Astrocyte of the hippocampus (primary cell): ENCODE measurements around the gene FAM83E.
"Not testable (repeated sequence)": the region's sequence is repeated elsewhere in the genome, so short reads cannot be mapped to it uniquely, and the experiment has no call there.

ENCODE experiments used
- DNase-seq: peaks from one replicate; pipeline ENCODE4 v3.0.0; 2011; ENCODE audit warnings: low read depth, low spot score

FAM83E gene

DNA sequence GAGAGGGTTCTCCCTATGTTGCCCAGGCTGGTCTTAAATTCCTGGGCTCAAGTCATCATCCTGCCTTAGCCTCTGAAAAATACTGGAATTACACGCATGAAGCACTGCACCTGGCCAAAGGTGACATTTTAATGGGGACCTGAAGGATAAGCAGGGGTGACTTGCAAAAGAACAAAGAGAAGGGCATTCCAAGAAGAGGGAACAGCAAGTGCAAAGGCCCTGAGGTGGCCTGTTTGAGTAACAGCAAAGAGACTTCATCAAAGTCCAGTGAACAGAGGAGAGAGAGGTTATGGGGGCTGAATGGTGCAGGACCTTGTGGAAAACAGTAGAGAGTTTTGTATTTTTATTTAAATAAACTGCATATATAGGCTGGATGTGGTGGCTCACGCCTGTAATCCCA lies 27.0 kb upstream of the FAM83E start:
- DNase-seq: no peak

DNA sequence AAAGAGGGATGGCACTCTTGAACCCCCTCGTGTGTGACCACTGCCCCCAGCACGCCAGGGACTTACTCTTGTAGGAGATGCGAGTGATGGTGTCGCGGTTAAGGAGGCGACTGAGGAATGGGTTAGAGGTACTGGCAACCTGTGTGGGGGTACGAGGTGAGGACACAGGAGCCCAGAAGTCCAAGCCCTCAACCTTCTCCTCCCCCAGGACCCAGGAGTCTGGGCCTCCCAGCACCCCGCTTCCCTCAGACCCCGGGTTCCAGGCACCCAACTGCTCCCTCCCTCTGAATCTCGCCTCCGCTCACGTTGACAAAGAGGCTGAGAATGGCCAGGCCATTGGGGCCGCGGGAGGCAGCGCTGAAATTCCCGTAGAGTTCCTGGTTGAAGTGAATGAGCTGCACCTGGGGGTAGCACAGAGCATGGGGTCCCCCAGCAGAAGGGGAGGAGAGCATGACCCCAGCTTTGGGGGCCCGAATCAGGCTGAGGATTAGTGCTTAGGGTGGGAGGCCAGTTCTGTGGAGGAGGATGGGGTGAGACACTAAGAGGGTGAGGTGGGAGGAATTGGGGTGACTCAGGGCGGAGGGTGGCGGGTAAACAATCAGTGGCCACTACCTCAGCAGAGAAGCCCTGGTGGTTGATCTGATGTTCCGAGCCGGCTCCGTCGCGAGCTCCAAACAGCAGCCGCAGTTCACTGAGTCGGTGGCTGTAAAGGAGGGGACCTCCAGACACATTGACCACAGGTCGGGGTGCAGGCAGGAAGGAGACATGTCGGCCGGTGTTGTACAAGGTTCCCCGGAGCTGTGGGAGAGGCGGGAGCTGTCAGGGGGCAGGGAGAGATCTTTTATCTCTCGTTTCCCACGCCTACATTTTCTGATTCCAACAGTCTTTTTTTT lies 24.9 kb upstream of the FAM83E start:
- DNase-seq: no peak

DNA sequence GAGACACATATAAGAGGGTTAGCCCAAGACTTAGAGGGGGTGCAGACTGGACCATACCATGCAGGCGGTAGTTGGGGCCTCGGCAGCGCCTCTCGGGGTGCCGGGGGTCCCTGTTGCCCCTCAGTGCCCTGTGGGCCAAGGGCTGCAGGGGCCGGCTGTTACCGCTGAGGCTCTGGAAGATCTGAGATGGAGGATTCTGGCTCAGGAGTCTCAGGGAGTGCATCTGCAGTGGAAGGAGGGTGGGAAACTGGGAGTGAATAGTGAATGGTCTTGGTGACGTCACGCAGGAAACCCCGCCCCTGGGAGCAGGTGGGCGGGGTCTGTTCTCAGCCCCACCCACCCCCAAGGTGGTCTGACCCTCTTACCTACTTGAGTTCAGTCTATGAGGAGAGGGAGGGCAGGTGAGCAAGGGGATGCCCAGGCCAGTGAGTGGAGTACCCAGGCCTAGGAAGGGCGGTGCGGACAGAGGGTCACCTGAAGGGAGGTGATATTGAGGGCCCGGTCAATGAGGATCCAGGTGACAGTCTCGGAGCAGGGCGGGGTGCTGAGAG lies 24.0 kb upstream of the FAM83E start:
- no peak for DNase-seq

DNA sequence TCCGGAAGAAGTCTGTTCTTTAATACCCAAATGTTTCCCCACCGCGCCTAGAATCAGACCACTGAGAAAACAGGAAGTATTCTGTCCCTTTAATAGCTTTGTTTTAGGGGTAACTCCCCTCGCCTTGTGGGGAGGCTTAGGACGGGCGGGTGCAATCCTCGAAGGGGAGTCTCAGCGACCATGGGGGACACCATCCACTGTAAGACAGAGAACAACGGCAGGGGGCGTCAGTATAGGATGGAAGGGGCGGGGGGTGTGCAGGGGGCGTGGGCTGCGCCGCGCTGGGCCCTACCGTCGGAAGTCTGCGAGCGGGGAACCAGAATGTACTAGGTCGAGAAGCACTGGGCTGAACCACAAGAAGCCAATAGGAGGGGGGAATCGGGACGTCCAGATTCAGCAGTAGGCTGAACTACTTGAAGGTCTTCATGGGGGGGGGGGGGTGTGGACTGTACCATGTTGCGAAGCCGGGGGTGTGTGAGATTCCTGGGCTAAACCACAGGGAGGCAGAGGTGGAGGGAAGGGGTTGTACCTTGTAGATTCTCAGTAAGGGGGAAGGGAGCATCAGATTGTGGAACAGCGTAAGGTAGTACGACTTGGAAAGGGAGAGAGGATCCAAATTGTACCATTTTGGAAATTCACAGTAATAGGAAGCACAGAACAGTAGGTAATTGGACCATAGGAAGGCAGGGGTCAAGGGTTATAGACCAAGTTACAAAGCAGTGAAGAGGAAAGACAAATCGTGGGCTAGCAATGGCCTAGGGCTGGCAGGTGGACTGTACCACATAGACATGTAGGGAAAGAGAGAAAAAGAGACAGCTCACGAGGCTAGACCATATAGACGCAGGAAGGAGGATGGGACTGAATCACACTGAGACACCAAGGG lies 23.3 kb upstream of the FAM83E start:
- DNase-seq: peak; percentile 95

DNA sequence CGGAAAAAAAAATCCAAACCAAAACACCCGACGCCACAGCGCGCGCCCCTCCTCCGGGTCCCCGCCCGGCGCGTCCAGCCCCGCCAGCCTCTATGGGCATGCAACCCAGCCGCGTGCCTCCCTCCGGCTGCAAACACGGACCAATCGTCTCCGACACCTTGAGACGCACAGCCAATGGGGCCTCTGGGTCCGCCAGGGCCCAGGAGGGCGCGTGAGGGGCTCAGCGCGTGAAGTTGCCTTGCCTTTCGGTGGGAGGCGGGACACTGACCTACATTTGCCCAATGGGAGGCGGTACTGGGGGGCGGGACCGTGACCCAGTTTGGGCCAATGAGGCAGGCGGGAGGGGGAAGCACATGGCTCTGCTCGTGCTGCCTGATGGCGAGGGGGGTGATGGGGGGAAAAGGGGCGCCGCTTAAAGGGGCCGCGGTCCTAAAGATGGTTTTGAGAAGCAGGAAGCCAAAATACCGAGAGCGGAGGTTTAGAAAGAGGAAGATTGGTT lies 22.6 kb upstream of the FAM83E start:
- peak; percentile 99 for DNase-seq

DNA sequence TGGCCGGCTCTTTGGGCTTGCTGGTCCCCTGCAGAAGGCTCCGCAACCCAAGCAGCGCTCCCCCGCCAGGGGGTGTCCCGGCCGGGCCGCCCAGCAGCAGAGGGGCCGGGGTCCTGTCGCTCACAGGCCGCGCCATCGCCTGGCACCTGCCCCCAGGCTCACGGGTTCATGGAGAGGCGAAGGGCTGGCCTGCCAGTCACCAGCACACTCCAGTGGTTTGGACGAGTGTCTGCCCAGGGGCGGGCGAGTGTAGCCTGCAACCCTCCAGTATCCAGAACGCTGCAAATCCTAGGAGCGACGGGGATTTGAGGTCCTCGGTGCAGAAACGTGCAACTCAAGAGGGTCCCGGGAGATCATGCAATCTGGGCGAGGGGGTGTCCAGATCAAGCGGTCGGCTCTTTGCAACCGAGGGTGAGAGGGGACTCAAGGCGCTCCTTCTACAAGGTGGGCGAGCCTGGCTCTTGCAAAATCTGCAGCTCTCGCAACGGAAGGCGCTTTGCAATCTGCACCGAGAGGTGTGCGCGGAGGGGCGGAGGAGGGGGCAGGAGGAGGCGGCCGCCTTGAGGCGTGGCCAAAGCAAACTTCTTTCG lies 22.1 kb upstream of the FAM83E start, which contains the start of gene DBP:
Gene DBP (minus strand): TSS at position 521 of the 590 bp plus-strand sequence. CDS start 385 bp downstream, at position 136.
- no peak for DNase-seq

DNA sequence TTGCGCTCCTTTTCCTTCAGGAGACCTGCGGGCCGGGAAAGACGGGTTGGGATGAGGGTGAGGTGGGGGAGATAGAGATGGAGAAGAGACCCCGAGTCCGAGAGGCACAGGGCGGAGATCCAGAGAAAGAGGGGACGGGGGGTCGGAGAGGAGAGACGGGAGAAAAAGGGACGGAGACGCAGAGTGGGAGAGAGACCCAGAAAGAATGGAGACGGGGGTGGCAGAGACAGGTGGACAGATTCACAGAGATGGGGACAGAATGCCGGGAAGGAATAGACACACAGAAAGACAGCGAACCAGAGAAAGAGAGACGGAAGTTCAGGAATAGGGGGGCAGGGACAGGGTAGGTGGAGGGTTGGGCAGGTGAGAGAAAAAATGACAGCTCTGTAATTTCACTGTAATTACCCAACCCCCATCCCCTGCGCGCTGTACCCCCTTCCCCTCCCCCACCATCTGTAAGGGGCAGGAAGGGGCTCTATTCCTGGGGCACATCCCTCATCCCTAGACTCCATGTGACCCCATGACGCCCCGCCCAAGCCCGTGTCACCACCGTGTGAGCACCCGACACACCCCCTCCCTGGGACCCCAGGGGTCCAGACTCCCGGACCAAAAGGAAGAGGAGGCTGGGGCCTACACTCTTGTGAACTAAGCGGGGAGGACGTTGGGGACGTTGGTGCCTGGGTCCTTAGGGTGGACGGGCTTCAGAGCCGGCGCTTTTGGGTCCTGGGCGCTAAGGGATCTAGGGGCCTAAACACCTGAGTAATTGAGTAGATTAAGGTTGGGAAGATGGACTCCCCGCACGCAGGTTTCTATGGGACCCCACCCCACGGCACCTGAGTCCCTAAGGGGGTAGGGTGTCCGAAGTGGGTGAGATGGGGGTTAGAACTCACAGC lies 21.3 kb upstream of the FAM83E start:
- no peak for DNase-seq

DNA sequence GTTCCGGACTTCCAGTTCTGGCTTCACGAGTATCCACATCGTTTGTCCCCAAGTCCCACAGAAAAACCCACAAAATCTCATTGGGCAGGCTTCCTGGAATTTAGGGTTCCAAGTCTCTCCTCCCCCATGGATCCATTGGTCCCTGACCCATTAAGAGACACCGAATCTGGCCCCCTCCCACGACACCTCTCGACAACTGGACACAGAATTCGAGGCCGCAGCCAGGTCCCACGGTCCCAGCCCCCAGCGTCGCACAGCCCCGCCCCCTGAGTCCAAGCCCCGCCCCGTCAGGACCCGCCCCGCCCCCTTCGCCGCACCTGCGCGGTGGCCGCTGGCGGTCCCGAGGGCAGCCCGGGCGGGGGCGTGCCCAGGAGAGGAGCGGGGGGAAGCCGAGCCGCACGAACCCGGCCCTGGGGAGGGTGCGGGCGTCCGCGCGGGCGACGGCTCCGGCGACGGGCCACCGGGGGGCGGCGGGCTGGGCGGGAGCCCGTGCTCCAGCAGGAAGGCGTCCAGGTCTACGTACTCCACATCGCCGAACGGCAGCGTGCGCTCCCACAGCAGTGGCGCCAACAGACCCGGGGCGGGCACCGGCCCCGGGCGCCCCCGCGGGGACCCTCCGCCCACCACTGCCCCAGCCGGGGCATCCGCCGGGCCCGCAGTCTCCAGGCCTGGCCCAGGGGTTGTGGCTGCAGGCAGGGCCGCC lies 20.5 kb upstream of the FAM83E start:
- DNase-seq: peak; percentile 71

DNA sequence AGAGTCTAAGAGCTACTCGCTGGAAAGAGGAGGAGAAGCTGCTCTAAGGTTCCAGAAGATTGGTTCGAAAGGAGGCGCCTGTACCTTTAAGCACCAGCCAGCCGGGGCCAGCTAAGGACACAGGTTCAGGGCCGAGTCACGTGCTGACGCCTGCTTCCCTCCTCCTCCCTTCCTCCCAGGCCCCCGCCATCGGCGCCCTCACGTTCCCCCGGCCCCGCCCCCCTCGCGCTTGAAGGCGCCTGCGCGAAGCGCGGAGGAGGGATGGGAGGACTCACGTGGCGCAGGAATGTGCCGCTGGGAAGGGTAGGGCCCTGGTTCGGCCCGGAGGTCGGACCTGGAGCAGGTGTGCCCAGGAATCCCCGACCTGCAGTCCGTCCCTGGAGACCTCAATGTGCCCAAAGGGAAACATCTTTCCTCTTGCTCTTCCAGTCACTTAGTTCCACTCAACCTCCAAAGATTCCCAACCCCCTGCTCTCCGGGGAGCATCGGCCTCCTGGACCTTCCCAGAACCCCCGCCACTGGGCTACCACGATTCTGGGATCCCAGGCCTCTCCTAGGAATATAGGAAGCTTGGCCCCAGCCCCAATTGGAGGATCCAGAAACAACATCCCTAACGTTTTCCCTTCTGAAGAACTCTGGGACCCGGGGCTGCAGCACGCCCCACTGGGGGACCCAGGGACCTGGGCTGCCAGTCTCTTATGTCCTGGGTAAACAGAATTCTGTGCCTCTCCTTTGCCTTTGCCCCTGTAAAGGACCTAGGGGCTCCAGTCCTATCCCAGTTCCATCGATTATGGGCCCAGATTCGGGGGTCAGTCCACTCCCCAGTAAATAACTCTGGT lies 19.8 kb upstream of the FAM83E start:
- peak; percentile 96 for DNase-seq

DNA sequence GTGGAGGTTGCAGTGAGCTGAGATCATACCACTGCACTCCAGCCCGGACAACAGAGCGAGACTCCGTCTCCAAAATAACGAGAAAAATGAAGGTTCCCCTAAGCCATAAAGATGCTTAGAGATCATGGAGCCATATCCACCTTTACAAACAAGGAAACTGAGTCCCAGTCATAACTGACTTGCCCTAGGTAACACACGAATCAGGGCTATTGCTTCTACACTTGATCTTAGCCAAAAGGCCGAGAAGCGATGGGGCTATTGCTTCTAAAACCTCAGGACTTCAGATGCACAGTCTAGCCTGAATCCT lies 19.1 kb upstream of the FAM83E start:
- DNase-seq: no peak

DNA sequence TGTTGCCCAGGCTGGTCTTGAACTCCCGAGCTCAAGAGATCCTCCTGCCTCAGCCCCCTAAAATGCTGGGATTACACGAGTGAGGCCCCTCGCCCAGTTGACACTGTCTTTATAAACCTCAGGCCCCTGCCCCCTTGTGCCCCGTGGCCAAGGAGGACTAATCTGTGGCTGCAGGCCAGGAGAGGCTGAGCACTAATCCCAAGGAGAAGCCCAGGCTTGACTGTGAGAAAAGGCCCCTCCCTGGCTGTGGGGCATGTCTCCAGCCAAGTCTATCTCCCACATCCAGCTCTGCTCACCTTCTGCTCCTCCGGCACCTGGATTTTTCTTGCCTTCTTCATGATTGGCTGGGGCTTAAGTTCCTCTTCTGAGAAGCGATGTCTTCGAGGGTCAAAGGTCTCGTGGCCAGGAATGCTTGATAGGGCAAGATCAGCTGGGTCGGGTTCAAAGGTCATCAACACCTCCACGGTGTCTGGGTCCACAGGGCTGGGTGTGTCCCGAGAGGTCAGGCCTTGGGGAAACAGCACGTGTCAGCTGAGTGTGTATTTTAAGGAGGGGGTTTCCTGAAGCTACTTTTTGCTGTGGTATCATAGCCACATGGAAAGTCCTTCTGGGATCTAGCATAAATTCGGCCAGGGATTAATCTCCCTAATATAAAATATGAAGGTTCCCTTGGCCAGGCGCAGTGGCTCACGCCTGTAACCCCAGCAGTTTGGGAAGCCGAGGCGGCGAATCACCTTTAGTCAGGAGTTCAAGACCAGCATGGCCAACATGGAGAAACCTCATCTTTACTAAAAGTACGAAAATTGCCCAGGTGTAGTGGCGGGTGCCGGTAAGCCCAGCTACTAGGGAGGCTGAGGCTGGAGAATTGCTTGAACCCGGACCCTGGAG lies 18.5 kb upstream of the FAM83E start:
- DNase-seq: no peak

DNA sequence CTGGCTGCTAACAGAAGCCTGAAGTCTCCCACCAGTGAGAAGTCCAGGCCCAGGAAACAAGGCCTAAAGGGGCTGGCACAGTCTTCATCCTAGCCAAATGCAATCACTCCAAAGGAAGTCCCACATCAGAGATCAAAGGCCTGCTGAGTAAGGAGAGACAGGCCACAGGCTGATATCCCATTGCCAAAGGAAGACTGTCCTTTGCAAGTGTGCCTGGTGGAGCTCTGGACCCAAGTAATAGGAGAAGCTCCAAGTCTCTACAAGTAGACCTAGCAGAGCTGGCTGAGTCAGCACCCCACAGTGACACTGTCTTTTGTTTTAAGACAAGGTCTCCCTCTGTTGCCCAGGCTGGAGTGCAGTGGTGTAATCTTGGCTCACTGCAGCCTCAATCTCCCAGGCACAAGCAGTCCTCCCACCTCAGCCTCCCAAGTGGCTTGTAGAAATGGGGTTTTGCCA lies 17.8 kb upstream of the FAM83E start:
- no peak for DNase-seq

DNA sequence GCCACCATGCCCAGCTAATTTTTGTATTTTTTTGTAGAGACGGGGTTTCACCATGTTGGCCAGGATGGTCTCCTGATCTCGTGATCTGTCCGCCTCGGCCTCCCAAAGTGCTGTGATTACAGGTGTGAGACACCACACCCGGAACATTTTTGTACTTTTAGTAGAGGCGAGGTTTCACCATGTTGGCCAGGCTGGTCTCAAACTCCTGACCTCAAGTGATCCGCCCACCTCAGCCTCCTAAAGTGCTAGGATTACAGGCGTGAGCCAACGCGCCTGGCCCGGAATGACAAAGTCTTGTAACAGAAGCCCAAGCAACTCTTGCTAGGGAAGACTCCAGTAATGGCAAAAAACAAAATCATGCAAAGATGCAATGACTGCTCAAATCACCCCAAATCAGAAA lies 17.4 kb upstream of the FAM83E start:
- not testable (repeated sequence) for DNase-seq

DNA sequence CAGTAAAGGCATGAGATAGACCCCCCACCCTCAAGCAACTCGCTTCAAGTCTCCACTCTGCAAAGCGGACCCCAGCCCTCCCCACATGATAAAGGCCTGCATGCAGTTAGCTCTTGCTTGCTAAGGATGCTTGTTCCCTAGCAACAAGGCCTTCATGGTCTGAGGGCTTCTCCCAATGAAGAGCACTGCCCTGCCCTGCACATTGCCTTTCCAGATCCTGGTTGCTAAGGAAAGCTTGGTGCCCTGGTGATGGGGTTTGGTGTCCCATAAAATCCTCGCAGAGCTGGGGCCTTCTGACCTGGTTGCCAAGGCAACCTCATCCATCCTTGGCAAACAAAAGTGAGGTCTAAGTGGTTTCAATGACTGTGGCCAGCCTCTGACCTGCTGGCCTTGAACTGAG lies 16.3 kb upstream of the FAM83E start:
- no peak for DNase-seq

DNA sequence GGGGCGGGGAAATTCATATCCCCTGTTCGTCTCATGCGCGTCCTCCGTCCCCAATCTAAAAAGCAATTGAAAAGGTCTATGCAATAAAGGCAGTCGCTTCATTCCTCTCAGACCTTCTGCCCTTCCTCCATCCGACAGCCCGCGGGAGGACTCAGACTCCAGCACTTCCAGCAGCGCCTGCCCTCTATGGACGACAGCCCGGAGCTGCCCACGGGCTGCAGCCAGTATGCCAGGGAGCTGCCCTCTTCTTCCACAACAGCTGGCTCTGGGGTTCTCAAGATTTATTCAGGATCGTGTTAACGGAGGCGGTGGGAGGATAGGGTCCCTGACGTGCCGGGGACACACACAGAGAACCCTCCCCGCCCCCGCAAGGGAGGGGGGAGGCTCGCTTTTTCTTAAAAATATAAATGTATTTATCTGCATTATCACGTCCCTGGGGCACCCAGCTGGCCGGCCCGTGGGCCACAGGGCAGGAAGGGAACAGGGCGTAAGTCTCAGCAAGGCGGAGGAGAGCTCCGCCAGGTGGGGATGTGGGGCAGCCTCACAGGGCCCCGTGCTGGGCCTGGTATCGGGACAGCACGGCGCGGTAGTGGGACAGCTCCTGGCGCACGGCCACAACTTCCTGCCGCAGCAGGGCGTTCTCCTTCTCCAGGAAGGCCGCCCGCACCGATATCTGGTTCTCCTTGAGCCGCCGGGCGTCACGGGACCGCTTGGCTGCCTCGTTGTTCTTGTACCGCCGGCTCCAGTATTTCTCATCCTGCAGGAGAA lies 15.6 kb upstream of the FAM83E start:
- peak; percentile 72 for DNase-seq

DNA sequence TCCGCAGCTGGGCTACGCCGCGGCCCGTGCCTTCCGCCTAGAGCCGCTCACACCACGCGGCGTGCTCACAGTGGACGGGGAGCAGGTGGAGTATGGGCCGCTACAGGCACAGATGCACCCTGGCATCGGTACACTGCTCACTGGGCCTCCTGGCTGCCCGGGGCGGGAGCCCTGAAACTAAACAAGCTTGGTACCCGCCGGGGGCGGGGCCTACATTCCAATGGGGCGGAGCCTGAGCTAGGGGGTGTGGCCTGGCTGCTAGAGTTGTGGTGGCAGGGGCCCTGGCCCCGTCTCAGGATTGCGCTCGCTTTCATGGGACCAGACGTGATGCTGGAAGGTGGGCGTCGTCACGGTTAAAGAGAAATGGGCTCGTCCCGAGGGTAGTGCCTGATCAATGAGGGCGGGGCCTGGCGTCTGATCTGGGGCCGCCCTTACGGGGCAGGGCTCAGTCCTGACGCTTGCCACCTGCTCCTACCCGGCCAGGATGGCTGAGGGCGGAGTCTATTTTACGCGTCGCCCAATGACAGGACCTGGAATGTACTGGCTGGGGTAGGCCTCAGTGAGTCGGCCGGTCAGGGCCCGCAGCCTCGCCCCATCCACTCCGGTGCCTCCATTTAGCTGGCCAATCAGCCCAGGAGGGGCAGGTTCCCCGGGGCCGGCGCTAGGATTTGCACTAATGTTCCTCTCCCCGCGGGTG lies 14.9 kb upstream of the FAM83E start:
- peak; percentile 71 for DNase-seq

DNA sequence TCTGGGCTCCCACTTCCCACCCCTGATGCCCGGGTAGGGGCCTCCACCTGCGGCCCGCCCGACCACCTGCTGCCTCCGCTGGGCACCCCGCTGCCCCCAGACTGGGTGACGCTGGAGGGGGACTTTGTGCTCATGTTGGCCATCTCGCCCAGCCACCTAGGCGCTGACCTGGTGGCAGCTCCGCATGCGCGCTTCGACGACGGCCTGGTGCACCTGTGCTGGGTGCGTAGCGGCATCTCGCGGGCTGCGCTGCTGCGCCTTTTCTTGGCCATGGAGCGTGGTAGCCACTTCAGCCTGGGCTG lies 14.4 kb upstream of the FAM83E start:
- no peak for DNase-seq
